SU-DHL-6 (cell line): ENCODE data around the gene RNF182.

ENCODE experiments used
- H2AFZ ChIP-seq: fragments of 200-600 bp; sonication (generic); 2 replicates; pipeline ENCODE4 v1.6.1; 2014; ENCODE audit warnings: low read depth, mild to moderate bottlenecking, moderate library complexity, mixed read lengths, antibody characterized with exemption, low read length; ENCODE audit not compliant: severe bottlenecking
- H3F3A ChIP-seq: fragments of 200-600 bp; shearing (Covaris generic); 2 replicates; pipeline ENCODE4 v1.6.0; 2016; ENCODE audit warnings: antibody characterized with exemption, mild to moderate bottlenecking; ENCODE audit not compliant: insufficient read depth
- H3K27ac ChIP-seq: fragments of 200-600 bp; sonication (generic); 2 replicates; pipeline ENCODE4 v1.5.1; 2016; ENCODE audit warnings: low read depth, mild to moderate bottlenecking, low read length, moderate library complexity, mixed read lengths
- H3K27me3 ChIP-seq: fragments of 200-600 bp; sonication (generic), shearing (Covaris generic); 2 replicates; pipeline ENCODE4 v1.6.0; 2014; ENCODE audit warnings: mild to moderate bottlenecking, low read length
- H3K36me3 ChIP-seq: fragments of 200-600 bp; sonication (generic); 2 replicates; pipeline ENCODE4 v1.6.1; 2014; ENCODE audit warnings: mild to moderate bottlenecking, low read length, mixed read lengths
- H3K4me2 ChIP-seq: fragments of 300-600, 200-600 bp; shearing (Covaris generic), sonication (generic); 2 replicates; pipeline ENCODE4 v1.6.0; 2014; ENCODE audit warnings: low read length, low read depth, mild to moderate bottlenecking; ENCODE audit not compliant: poor library complexity, severe bottlenecking
- H3K4me3 ChIP-seq: fragments of 200-600 bp; sonication (generic); 2 replicates; pipeline ENCODE4 v1.5.1; 2014; ENCODE audit warnings: antibody characterized with exemption, low read length, mild to moderate bottlenecking, mixed read lengths; ENCODE audit not compliant: insufficient read depth, poor library complexity, severe bottlenecking
- H3K79me2 ChIP-seq: fragments of 200-600 bp; sonication (generic); 2 replicates; pipeline ENCODE4 v1.6.1; 2014; ENCODE audit warnings: mild to moderate bottlenecking, low read length, moderate library complexity; ENCODE audit not compliant: insufficient read depth
- H3K9ac ChIP-seq: fragments of 200-600 bp; sonication (generic); 2 replicates; pipeline ENCODE4 v1.7.0; 2014; ENCODE audit warnings: mild to moderate bottlenecking, low read length
- H3K9me2 ChIP-seq: fragments of 200-600 bp; sonication (generic); replicated peaks from 2 replicates; pipeline ENCODE4 v1.6.1; 2014; ENCODE audit warnings: low read length; ENCODE audit not compliant: insufficient read depth
- H3K9me3 ChIP-seq: fragments of 200-600 bp; sonication (generic); 2 replicates; pipeline ENCODE4 v1.6.1; 2014; ENCODE audit warnings: low read length, mixed read lengths; ENCODE audit not compliant: insufficient read depth
- H4K20me1 ChIP-seq: fragments of 200-600 bp; sonication (generic); 2 replicates; pipeline ENCODE4 v1.6.1; 2014; ENCODE audit warnings: low read depth, mild to moderate bottlenecking, antibody characterized with exemption, low read length, moderate library complexity, mixed read lengths
- EZH2phosphoT487 ChIP-seq: fragments of 200-600 bp; sonication (generic), shearing (Covaris generic); conservative IDR thresholded peaks from 2 replicates; pipeline ENCODE4 v1.6.1; 2018; ENCODE audit warnings: mild to moderate bottlenecking, antibody characterized with exemption, low read length, moderate library complexity, mixed read lengths
- TF ChIP-seq, protein P1 (sequence below): fragments of 200-600 bp; sonication (generic); IDR thresholded peaks from one replicate; pipeline ENCODE4 v1.5.1; 2017; ENCODE audit warnings: antibody characterized with exemption, mild to moderate bottlenecking, low read length, moderate library complexity; ENCODE audit not compliant: insufficient read depth, poor library complexity, severe bottlenecking

Gene RNF182

DNA sequence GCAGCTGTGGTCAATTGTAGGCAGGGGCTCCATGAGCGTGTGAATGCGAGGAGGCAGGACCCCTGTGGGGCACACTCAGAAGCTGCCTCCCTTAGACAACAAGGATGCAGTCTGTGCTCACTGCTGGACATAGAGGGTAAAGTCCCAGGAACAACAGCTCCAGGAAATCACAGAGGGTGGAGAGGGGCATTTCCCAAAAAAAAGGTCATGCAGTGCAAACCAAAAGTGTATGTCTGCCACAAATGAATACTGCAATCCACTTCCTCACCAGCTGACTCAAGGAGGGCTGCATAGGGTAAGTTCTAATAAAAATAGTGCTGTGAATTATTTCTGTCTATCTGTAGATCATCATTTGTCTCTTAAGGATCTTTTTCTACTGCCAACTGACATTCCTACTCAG lies 95.8 kb downstream of the RNF182 start:
- no peaks in the 10 kb centered on the region for H3K9me3 ChIP-seq
- no peaks in the 10 kb centered on the region for H3F3A ChIP-seq
- H3K27me3 ChIP-seq: no peaks in the 10 kb centered on the region
- TF ChIP-seq, protein P1, sequence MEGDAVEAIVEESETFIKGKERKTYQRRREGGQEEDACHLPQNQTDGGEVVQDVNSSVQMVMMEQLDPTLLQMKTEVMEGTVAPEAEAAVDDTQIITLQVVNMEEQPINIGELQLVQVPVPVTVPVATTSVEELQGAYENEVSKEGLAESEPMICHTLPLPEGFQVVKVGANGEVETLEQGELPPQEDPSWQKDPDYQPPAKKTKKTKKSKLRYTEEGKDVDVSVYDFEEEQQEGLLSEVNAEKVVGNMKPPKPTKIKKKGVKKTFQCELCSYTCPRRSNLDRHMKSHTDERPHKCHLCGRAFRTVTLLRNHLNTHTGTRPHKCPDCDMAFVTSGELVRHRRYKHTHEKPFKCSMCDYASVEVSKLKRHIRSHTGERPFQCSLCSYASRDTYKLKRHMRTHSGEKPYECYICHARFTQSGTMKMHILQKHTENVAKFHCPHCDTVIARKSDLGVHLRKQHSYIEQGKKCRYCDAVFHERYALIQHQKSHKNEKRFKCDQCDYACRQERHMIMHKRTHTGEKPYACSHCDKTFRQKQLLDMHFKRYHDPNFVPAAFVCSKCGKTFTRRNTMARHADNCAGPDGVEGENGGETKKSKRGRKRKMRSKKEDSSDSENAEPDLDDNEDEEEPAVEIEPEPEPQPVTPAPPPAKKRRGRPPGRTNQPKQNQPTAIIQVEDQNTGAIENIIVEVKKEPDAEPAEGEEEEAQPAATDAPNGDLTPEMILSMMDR: no peak
- TF ChIP-seq EZH2phosphoT487: no peak
- no peak overlapping the region for H3K9ac ChIP-seq
- no peak overlapping the region for H3K4me2 ChIP-seq
- H3K79me2 ChIP-seq: no peaks in the 10 kb centered on the region
- no peak overlapping the region for H3K27ac ChIP-seq
- no peak overlapping the region for H2AFZ ChIP-seq
- no peaks in the 10 kb centered on the region for H3K9me2 ChIP-seq
- no peaks in the 10 kb centered on the region for H3K36me3 ChIP-seq
- no peak overlapping the region for H3K4me3 ChIP-seq
- no peaks in the 10 kb centered on the region for H4K20me1 ChIP-seq

DNA sequence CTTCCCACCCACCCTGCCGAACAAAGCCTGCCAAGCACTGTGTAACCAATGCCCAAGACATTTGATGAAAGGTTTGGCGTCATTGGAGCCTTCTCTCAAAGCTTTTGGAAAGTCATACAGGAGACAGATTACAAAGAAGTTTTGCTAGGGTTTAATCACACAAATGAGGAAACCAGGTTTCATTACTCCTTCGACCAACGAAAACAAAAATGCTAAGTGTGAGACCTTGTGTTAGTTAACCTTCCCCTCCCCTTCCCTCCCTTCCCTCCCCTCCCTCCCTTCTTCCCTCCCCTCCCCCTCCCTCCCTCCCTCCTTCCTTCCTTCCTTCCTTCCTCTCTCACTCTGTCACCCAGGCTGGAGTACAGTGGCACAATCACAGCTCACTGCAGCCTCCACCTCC lies 96.7 kb downstream of the RNF182 start:
- no peak overlapping the region for H3K9ac ChIP-seq
- no peak overlapping the region for H3K4me3 ChIP-seq
- H2AFZ ChIP-seq: no peak overlapping the region
- H3K36me3 ChIP-seq: no peaks in the 10 kb centered on the region
- no peaks in the 10 kb centered on the region for H3K9me3 ChIP-seq
- no peaks in the 10 kb centered on the region for H4K20me1 ChIP-seq
- no peaks in the 10 kb centered on the region for H3K27me3 ChIP-seq
- H3K27ac ChIP-seq: no peak overlapping the region
- no peaks in the 10 kb centered on the region for H3K79me2 ChIP-seq
- H3K9me2 ChIP-seq: no peaks in the 10 kb centered on the region
- no peak overlapping the region for H3K4me2 ChIP-seq
- no peaks in the 10 kb centered on the region for H3F3A ChIP-seq
- no peak for TF ChIP-seq EZH2phosphoT487
- TF ChIP-seq, protein P1: no peak

DNA sequence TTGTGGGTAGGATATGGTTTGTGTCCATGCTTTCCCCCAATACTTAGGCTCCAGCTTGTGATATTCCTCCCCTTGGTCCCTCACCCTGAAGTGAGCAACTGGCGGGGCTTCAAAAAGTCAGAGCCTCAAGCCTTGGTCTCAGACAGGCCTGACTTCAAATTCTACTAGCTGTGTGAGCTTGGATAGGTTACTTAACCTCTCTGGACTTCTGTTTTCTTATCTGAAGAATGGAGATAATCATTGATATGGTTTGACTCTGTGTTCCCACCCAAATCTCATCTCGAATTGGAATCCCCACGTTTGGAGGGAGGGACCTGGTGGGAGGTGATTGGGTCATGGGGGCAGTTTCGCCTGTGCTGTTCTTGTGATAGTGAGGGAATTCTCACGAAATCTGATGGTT lies 97.9 kb downstream of the RNF182 start:
- no peak overlapping the region for H3K4me3 ChIP-seq
- no peaks in the 10 kb centered on the region for H3K79me2 ChIP-seq
- H3K27me3 ChIP-seq: no peaks in the 10 kb centered on the region
- H3K9ac ChIP-seq: no peak overlapping the region
- no peak for TF ChIP-seq EZH2phosphoT487
- TF ChIP-seq, protein P1: no peak
- H3F3A ChIP-seq: no peaks in the 10 kb centered on the region
- no peak overlapping the region for H2AFZ ChIP-seq
- H4K20me1 ChIP-seq: no peaks in the 10 kb centered on the region
- no peaks in the 10 kb centered on the region for H3K9me3 ChIP-seq
- H3K27ac ChIP-seq: no peak overlapping the region
- no peaks in the 10 kb centered on the region for H3K36me3 ChIP-seq
- H3K9me2 ChIP-seq: no peaks in the 10 kb centered on the region
- no peak overlapping the region for H3K4me2 ChIP-seq
